ENCODE data around the gene ADAMTS5. TPM values are rescaled to one million over a fixed set of nuclear protein-coding genes. Genes with fewer than 3 reads are reported as not detected.

Gene ADAMTS5
- total RNA-seq, 2 experiments from 2014 or later: not detected

DNA sequence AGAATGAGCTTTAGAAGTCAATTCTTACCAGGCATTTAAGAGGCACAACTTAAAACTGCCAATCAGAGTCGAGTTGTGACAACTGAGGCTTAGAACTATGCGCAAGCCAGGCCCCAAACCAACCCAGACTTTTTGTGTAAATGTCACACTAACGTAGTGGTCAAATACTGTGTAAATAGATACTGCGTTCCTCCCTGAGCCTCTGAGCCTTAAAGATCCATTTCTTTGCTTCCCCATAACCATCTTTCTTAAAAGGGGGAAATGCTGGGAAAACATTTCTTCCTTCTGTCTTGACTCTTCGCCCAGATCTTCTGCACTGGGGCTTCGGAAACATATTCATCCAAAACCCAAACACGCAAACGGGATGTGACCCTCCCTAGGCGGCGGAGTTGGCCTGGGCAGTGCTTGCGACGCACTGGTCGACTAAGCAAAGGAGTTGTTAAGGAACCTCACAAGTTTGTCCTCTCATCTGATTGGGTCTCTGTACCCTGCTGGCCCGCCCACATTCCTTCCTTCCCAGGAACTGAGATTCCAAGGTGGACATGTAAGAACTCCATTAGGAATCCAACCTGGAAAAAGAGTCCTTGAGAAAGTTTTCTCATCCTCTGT lies 2.6 kb downstream of the ADAMTS5 start:
- no peaks in the 10 kb centered on the region for H3K9me3 Mint-ChIP-seq (ENCODE audit: insufficient read depth)
- no peak overlapping the region for H3K4me3 Mint-ChIP-seq
- H3K27ac Mint-ChIP-seq: no peak overlapping the region
- peaks cover 39% of the 10 kb centered on the region for H3K27me3 Mint-ChIP-seq (ENCODE audit: low read depth)
- ATAC-seq (no peak), DNase-seq (no peak)
- POLR2A ChIA-PET: no interaction called here
- no peaks in the 10 kb centered on the region for H3K36me3 Mint-ChIP-seq (ENCODE audit: low read depth)
- CTCF ChIA-PET: no interaction called here
- H3K4me1 Mint-ChIP-seq (ENCODE audit: low read depth): no peaks in the 10 kb centered on the region

DNA sequence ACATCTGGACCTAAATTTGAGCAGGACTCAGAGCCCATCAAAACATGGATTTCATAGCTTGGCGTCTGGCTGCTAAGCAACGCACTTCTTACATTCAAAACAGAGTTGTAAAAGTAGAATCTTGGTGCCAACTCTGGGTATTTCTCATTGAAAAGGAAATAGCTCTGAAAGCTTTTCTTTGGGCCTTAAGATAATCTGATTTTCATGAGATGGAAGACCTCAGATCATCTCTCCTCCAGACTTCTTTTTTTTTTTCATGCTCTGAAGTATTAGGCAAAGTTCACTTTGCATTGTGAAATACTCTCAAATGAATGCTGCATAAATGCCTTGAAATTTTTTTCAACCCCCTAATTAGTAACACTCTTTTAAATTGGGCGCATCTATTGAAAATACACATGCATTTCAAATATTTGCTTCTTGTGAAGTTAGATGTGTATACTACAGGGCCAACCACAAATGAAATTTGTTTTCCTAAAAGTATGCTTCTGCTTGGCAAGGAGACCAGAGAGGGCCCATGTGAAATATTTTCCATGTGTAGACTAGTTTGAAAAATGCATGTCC lies 4.2 kb downstream of the ADAMTS5 start:
- H3K36me3 Mint-ChIP-seq (ENCODE audit: low read depth): no peaks in the 10 kb centered on the region
- H3K4me3 Mint-ChIP-seq: no peak overlapping the region
- ATAC-seq (no peak), DNase-seq (no peak)
- ChIA-PET CTCF (interaction anchor here (0.7 to 0.9 kb wide), 2 partner anchors 23 to 96 kb away, joined by 4 read pairs; no protein-coding TSS in a partner anchor), POLR2A (interaction anchor here (0.7 kb wide), 1 partner anchor 121 kb away, joined by 6 read pairs; no protein-coding TSS in a partner anchor)
- peaks cover 31% of the 10 kb centered on the region for H3K27me3 Mint-ChIP-seq (ENCODE audit: low read depth)
- no peaks in the 10 kb centered on the region for H3K9me3 Mint-ChIP-seq (ENCODE audit: insufficient read depth)
- H3K27ac Mint-ChIP-seq: no peak overlapping the region
- H3K4me1 Mint-ChIP-seq (ENCODE audit: low read depth): no peaks in the 10 kb centered on the region

DNA sequence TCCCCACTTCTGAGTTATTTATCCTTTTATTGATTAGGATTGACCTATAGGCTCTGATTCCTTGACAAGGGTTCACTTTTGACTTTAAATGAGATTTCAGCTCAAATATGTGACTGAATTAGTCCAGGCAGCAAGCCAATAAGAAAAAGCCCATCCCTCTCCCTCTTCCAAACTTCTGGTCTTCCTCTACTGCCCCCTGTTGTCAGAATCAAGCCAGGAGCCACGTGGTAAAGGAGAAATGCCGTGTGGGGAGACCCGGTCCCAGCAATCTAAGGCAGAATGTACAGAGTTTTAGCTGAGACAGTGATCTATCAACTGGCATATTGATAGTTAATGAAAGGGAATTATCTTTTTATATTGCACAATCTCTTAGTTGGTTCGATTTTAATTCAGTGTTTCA lies 5.2 kb downstream of the ADAMTS5 start:
- Mint-ChIP-seq H3K4me1 (ENCODE audit: low read depth) (no peaks in the 10 kb centered on the region), H3K27ac (no peak overlapping the region), H3K36me3 (ENCODE audit: low read depth) (no peaks in the 10 kb centered on the region), H3K4me3 (no peak overlapping the region), H3K9me3 (ENCODE audit: insufficient read depth) (no peaks in the 10 kb centered on the region), H3K27me3 (ENCODE audit: low read depth) (peaks cover 21% of the 10 kb centered on the region)
- DNase-seq (no peak), ATAC-seq (no peak)
- ChIA-PET CTCF (interaction anchor here (0.9 kb wide), 1 partner anchor 22 kb away, joined by 4 read pairs; no protein-coding TSS in a partner anchor), POLR2A (no interaction called here)

DNA sequence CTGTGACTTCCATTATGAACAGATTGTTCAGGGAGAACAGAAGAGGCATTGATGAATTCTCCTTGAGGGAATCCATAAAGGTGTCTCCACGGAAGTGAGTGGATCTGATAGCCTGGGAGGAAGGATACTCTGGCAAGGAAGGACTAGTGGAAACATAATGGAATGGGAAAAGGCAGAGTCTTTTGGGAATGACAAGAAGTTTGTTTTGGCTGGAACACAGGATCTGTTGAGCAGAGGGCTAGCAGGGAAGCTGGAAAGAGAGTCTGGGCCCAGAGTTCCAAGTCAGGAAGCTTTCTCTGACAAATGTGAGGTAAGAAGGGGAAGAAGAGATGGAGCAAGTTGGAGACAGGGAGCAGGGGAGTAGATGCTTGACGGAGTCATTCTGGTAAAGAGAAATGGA lies 8.1 kb downstream of the ADAMTS5 start:
- Mint-ChIP-seq H3K4me1 (ENCODE audit: low read depth) (no peaks in the 10 kb centered on the region), H3K36me3 (ENCODE audit: low read depth) (no peaks in the 10 kb centered on the region), H3K9me3 (ENCODE audit: insufficient read depth) (no peaks in the 10 kb centered on the region), H3K4me3 (no peak overlapping the region), H3K27me3 (ENCODE audit: low read depth) (no peaks in the 10 kb centered on the region), H3K27ac (no peak overlapping the region)
- ATAC-seq (no peak), DNase-seq (no peak)
- POLR2A ChIA-PET: no interaction called here
- CTCF ChIA-PET: no interaction called here

DNA sequence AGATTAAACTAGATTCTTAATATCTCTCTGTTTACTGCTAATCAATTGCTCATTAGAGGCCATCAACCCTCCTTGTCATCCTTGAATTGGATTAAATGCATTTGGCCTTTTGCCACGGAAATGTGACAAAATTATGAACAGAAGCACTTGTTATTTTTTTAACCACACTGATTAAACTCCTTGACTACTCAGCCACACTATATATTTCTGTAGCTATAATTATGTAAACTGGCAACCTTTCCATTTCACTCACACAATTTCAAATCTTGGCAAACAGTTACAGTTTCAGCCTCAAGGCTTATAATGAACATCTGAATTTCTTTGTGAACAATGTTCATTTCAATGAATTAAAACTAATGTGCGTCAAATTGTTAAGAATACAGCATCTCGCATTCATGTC lies 10.1 kb downstream of the ADAMTS5 start:
- ATAC-seq (no peak), DNase-seq (no peak)
- Mint-ChIP-seq H3K4me1 (ENCODE audit: low read depth) (no peaks in the 10 kb centered on the region), H3K4me3 (no peak overlapping the region), H3K27ac (no peak overlapping the region), H3K9me3 (ENCODE audit: insufficient read depth) (no peaks in the 10 kb centered on the region), H3K36me3 (ENCODE audit: low read depth) (no peaks in the 10 kb centered on the region), H3K27me3 (ENCODE audit: low read depth) (no peaks in the 10 kb centered on the region)
- POLR2A ChIA-PET: no interaction called here
- CTCF ChIA-PET: no interaction called here

DNA sequence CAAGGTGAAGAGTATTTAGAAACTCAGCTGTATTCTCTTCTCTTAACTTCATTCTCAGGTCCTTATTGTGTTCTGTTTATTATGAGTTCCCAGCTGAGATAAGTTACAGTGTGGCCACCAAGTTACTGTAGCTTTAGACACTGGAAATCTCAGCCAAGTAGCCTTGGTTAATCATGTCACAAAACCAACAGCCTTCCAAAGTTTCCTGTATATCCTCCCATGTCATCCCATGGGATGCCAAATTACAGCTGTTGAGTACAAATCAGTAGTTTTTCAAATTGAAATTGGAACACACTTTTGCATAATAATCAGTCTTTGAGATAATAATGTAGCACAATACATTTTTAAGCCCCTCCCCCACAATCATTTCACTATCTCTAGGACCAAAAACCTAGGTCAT lies 10.7 kb downstream of the ADAMTS5 start:
- Mint-ChIP-seq H3K4me3 (no peak overlapping the region), H3K4me1 (ENCODE audit: low read depth) (no peaks in the 10 kb centered on the region), H3K27me3 (ENCODE audit: low read depth) (no peaks in the 10 kb centered on the region), H3K27ac (no peak overlapping the region), H3K9me3 (ENCODE audit: insufficient read depth) (no peaks in the 10 kb centered on the region), H3K36me3 (ENCODE audit: low read depth) (no peaks in the 10 kb centered on the region)
- ChIA-PET POLR2A (no interaction called here), CTCF (no interaction called here)
- ATAC-seq: no peak
- no peak for DNase-seq

DNA sequence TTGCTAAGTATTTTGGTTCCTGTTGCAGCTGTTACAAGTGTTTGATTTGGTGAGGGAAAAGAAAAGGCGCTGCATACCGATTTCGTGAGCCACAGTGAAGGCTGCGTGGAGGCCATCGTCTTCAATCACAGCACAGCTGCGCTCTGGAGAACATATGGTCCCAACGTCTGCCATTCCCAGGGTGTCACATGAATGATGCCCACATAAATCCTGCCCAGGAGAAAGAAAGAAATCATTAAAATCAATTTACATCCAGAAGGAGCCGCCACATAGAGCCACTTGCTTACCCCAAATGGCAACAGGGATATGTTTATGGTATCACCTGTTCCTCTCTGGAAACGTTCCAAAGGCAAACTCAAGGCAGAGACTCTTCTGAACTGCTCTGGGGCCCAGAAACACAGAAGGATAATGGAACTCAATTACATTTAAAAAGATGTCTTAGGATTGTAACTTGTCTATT lies 12.2 kb downstream of the ADAMTS5 start:
- Mint-ChIP-seq H3K36me3 (ENCODE audit: low read depth) (no peaks in the 10 kb centered on the region), H3K9me3 (ENCODE audit: insufficient read depth) (no peaks in the 10 kb centered on the region), H3K27me3 (ENCODE audit: low read depth) (no peaks in the 10 kb centered on the region), H3K4me1 (ENCODE audit: low read depth) (no peaks in the 10 kb centered on the region), H3K4me3 (no peak overlapping the region), H3K27ac (no peak overlapping the region)
- ChIA-PET CTCF (no interaction called here), POLR2A (no interaction called here)
- ATAC-seq: no peak
- no peak for DNase-seq

DNA sequence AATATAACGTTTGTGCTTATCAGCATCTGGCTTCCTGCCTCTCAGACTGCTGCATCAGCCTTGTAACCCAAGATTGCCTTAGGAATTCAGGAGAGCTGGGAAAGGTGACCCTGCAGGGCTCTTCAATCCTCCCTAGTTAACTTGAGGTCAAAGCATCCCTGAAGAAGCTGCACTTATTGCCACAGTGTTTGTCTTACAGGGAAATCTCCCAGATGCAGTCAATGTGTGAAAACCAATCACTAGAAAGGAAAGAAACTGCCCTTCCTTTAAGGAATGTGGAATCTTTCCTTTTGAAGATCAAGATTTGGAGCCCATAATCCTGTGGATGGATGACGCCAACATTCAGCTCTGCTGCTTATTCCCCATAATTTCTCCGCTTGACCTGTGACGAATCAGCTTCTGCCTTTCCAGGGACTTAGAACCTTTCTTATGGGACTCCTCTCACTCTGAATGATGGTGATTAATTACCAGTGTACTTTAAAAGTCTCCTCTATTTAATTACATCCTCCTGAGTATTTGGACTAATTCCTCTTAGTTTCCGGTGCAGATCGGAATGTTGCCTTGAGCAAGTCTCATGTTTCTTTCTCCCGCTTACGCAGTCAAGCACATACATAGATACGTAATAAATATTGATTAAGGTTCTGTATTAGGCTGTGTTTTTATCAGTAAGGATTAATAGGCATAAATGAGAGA lies 14.4 kb downstream of the ADAMTS5 start:
- Mint-ChIP-seq H3K9me3 (ENCODE audit: insufficient read depth) (no peaks in the 10 kb centered on the region), H3K27ac (no peak overlapping the region), H3K27me3 (ENCODE audit: low read depth) (no peaks in the 10 kb centered on the region), H3K4me1 (ENCODE audit: low read depth) (no peaks in the 10 kb centered on the region), H3K4me3 (no peak overlapping the region), H3K36me3 (ENCODE audit: low read depth) (no peaks in the 10 kb centered on the region)
- DNase-seq: no peak
- CTCF ChIA-PET: no interaction called here
- ATAC-seq: no peak
- POLR2A ChIA-PET: interaction anchor here (0.7 kb wide), 1 partner anchor 51 kb away, joined by 3 read pairs; no protein-coding TSS in a partner anchor

DNA sequence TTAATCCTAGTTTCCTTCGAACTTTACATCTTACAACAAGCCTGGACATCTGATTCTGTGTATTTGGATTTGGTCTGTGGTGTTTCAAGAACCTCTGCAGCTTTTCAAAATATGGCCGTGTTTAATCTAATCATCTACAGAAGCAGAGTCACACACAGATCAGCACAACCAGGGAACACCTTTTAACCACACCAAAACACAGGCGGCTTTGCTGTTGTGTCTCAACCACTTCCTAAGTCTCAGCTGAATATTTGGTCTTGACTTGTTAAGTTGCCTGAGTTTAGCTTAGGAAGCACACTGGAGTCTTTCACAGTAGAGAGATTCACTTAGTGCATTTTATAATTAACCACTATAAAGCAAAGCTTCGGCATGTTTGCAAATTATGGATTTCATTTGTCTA lies 17.1 kb downstream of the ADAMTS5 start:
- ChIA-PET CTCF (no interaction called here), POLR2A (no interaction called here)
- Mint-ChIP-seq H3K4me1 (ENCODE audit: low read depth) (no peaks in the 10 kb centered on the region), H3K9me3 (ENCODE audit: insufficient read depth) (no peaks in the 10 kb centered on the region), H3K27ac (no peak overlapping the region), H3K27me3 (ENCODE audit: low read depth) (no peaks in the 10 kb centered on the region), H3K4me3 (no peak overlapping the region), H3K36me3 (ENCODE audit: low read depth) (no peaks in the 10 kb centered on the region)
- DNase-seq (no peak), ATAC-seq (no peak)

DNA sequence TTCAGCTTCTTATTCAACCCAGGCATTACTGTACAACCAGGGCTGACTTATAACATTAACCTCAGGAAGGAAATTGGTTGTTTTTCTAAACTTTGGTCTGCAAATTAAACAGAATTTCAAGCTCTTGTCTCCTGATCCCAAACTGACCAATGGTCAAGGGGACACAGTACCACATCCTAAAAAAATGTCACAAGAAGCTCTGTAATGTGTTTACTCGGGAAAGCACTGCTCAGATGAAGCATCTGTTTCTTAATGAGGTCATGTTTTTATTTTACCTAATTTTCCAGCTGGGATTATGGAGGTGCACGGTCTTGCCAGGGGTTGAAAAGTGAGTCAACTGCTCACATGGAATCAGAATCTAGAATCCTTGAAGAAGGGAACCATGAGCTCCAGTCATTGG lies 18.7 kb downstream of the ADAMTS5 start:
- Mint-ChIP-seq H3K36me3 (ENCODE audit: low read depth) (no peaks in the 10 kb centered on the region), H3K4me1 (ENCODE audit: low read depth) (no peaks in the 10 kb centered on the region), H3K27me3 (ENCODE audit: low read depth) (no peaks in the 10 kb centered on the region), H3K27ac (no peak overlapping the region), H3K4me3 (no peak overlapping the region), H3K9me3 (ENCODE audit: insufficient read depth) (no peaks in the 10 kb centered on the region)
- ATAC-seq (no peak), DNase-seq (no peak)
- CTCF ChIA-PET: no interaction called here
- POLR2A ChIA-PET: no interaction called here

DNA sequence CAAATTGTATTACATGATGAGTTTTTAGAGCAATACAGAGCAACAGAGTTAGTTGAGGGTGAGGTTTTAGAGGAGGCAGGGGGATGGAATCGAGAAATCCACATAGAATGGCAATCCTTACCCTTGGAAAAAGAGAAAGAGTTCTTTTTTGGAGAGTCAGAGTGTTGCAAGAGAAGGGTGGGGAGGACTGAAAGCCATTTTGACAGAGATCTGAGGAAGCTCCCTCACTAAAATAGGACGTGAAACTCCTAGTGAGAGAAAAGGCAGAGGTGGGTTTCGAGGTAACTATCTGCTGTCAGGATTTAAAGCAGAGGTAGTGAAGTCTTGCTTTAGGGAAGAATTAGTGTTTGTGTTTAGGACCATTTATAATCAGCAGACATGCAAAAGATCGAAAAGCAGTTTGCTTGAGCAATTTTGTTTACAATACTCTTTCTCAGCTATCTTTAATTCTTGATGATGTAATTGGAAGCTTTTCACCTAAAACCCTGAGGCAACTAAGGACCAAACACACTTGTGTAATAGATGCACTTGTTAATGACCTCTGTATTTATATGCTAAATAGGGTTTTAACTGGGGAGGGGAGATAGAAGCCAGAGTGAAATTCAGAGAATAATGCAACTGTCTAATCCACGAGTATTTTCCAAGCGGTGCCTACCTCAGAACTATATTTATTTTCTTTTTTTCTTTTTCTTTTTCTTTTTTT lies 20.0 kb downstream of the ADAMTS5 start:
- no peaks in the 10 kb centered on the region for H3K36me3 Mint-ChIP-seq (ENCODE audit: low read depth)
- H3K27ac Mint-ChIP-seq: no peak overlapping the region
- H3K27me3 Mint-ChIP-seq (ENCODE audit: low read depth): no peaks in the 10 kb centered on the region
- CTCF ChIA-PET: no interaction called here
- POLR2A ChIA-PET: no interaction called here
- no peaks in the 10 kb centered on the region for H3K9me3 Mint-ChIP-seq (ENCODE audit: insufficient read depth)
- ATAC-seq: no peak
- no peaks in the 10 kb centered on the region for H3K4me1 Mint-ChIP-seq (ENCODE audit: low read depth)
- no peak for DNase-seq
- no peak overlapping the region for H3K4me3 Mint-ChIP-seq

DNA sequence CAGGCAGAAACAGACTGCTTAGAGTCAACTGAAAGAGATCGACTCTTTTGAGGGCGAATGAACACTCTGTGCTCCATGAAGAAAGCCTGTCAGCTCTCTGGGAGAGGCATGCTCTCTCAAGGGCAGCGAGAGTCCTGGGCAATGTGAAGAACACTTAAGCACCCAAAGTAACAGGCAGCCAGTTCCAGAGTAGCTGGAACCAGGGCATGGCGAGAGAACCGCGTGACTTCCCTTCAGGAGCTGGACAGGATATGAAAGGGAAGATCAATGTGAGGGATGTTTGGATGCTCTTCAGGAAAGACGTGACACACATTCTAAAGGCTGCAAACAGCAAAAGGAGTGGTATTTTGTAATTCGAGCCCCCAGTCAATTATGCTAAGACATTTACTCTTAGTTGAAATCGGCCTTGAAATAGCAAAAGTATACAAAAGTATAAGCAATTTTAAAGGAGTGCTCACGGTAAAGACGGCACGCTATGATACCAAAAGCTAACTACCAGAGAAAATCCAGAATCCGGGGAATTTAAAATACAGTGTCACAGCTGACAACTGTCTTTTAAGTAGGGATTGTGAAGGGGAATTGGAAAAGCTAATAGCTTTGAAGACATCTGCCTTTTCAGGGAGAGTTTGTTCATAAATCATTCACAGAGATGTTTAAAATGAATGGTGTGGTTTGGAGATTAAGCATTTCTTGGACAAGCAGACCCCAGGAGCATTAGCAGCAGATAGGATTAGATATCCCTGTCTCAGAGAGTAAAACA lies 20.8 kb downstream of the ADAMTS5 start:
- H3K9me3 Mint-ChIP-seq (ENCODE audit: insufficient read depth): no peaks in the 10 kb centered on the region
- DNase-seq (no peak), ATAC-seq (no peak)
- ChIA-PET CTCF (no interaction called here), POLR2A (no interaction called here)
- H3K36me3 Mint-ChIP-seq (ENCODE audit: low read depth): no peaks in the 10 kb centered on the region
- no peaks in the 10 kb centered on the region for H3K27me3 Mint-ChIP-seq (ENCODE audit: low read depth)
- no peak overlapping the region for H3K27ac Mint-ChIP-seq
- no peak overlapping the region for H3K4me3 Mint-ChIP-seq
- H3K4me1 Mint-ChIP-seq (ENCODE audit: low read depth): no peaks in the 10 kb centered on the region

Measured in activated CD8-positive, alpha-beta T cell treated with anti-CD3 and anti-CD28 coated beads, Interleukin-2, amount 10 ng/mL, durations not matched to agents 7 days and 5 days (primary cell).